K562 (cell line): ENCODE data around the gene TPBGL. TPM values are rescaled to one million over a fixed set of nuclear protein-coding genes. Genes with fewer than 3 reads are reported as not detected.

Source experiments
- ETV6 ChIP-seq, 3 experiments: fragments of 150-350 bp in 1 of 3; sonication (generic) in 1 of 3; formaldehyde crosslinking in 1 of 3; IDR thresholded peaks; 2 replicates each; pipeline versions ENCODE4 v1.6.1 to v1.8.0; 2014 to 2022; ENCODE audit warnings: borderline replicate concordance in 2 of 3, low read depth in 2 of 3, antibody characterized with exemption in 1 of 3, low read length in 1 of 3, mild to moderate bottlenecking in 1 of 3, missing genetic modification reagents in 1 of 3
- GABPB2 ChIP-seq: fragments of 250-450 bp; sonication (Bioruptor Pico); conservative IDR thresholded peaks from 2 replicates; pipeline ENCODE4 v1.5.1; 2021; ENCODE audit warnings: mild to moderate bottlenecking
- KDM2B ChIP-seq: fragments of 250-450 bp; sonication (Bioruptor Pico); IDR thresholded peaks from 2 replicates; pipeline ENCODE4 v1.8.0; 2021; ENCODE audit warnings: mild to moderate bottlenecking, moderate library complexity
- LCOR ChIP-seq: sonication (generic); formaldehyde crosslinking; IDR thresholded peaks from 2 replicates; pipeline ENCODE4 v1.8.0; 2022; ENCODE audit warnings: mild to moderate bottlenecking, missing genetic modification reagents
- MEIS2 ChIP-seq: fragments of 450-650 bp; IDR thresholded peaks from 2 replicates; pipeline ENCODE4 v1.6.1; 2014; ENCODE audit warnings: mild to moderate bottlenecking; ENCODE audit not compliant: partially characterized antibody
- PCBP1 ChIP-seq: fragments of 200-400 bp; formaldehyde crosslinking; IDR thresholded peaks from 2 replicates; pipeline ENCODE4 v1.6.1; 2018; ENCODE audit warnings: mild to moderate bottlenecking, low read depth, low read length; ENCODE audit not compliant: poor library complexity, severe bottlenecking
- RBM25 ChIP-seq: fragments of 200-400 bp; formaldehyde crosslinking; IDR thresholded peaks from 2 replicates; pipeline ENCODE4 v1.6.1; 2018; ENCODE audit warnings: low read length, low read depth, moderate library complexity; ENCODE audit not compliant: severe bottlenecking
- RHOXF2B ChIP-seq: fragments of 250-450 bp; sonication (Bioruptor Pico); conservative IDR thresholded peaks from 2 replicates; pipeline ENCODE4 v1.5.1; 2021
- SNIP1 ChIP-seq: fragments of 450-650 bp; IDR thresholded peaks from 2 replicates; pipeline ENCODE4 v1.7.1; 2017; ENCODE audit warnings: low read depth, mild to moderate bottlenecking
- SOX6 ChIP-seq: fragments of 450-650 bp; IDR thresholded peaks from 2 replicates; pipeline ENCODE4 v1.6.1; 2014; ENCODE audit warnings: mild to moderate bottlenecking
- STAG1 ChIP-seq: sonication (generic); formaldehyde crosslinking; IDR thresholded peaks from 2 replicates; pipeline ENCODE4 v1.5.0; 2020; ENCODE audit warnings: missing genetic modification reagents, borderline replicate concordance
- YY1 ChIP-seq, 3 experiments: IDR thresholded peaks; 2 replicates each; pipeline ENCODE4 v1.6.1; 2011; ENCODE audit warnings: low read length in 2 of 3, mild to moderate bottlenecking in 2 of 3, moderate library complexity in 2 of 3, borderline replicate concordance in 1 of 3, control low read depth in 1 of 3, low read depth in 1 of 3; ENCODE audit not compliant: insufficient read depth in 3 of 3, insufficient replicate concordance in 2 of 3, control insufficient read depth in 1 of 3, insufficient read length in 1 of 3; ENCODE audit errors: extremely low read depth in 1 of 3
- ZBTB17 ChIP-seq: fragments of 450-650 bp; formaldehyde crosslinking; IDR thresholded peaks from 2 replicates; pipeline ENCODE4 v1.4.0; 2020; ENCODE audit warnings: mild to moderate bottlenecking
- ZNF197 ChIP-seq: fragments of 200-800 bp; sonication (Bioruptor generic); IDR thresholded peaks from 2 replicates; pipeline ENCODE4 v1.6.1; 2016; ENCODE audit warnings: low read depth, missing genetic modification characterization, missing compliant biosample characterization
- ZNF23 ChIP-seq: fragments of 250-450 bp; sonication (Bioruptor Pico); IDR thresholded peaks from 2 replicates; pipeline ENCODE4 v1.4.0; 2020; ENCODE audit warnings: mild to moderate bottlenecking
- ZNF282 ChIP-seq: sonication (generic); formaldehyde crosslinking; IDR thresholded peaks from 2 replicates; pipeline ENCODE4 v1.8.1; 2023; ENCODE audit warnings: missing genetic modification reagents
- ZNF431 ChIP-seq: sonication (generic); formaldehyde crosslinking; IDR thresholded peaks from 2 replicates; pipeline ENCODE4 v1.8.0; 2022; ENCODE audit warnings: mild to moderate bottlenecking, missing genetic modification reagents
- ZNF57 ChIP-seq: fragments of 450-650 bp; formaldehyde crosslinking; IDR thresholded peaks from 2 replicates; pipeline ENCODE4 v1.4.0; 2020; ENCODE audit warnings: mild to moderate bottlenecking, moderate library complexity
- ZNF589 ChIP-seq: fragments of 200-800 bp; sonication (Bioruptor generic); IDR thresholded peaks from 2 replicates; pipeline ENCODE4 v1.6.1; 2016; ENCODE audit warnings: low read depth, missing genetic modification characterization, missing compliant biosample characterization
- polyA plus RNA-seq, 8 experiments: library from polyadenylated mRNA; depleted of rRNA in 4 of 8; stranded (reverse) in 5 of 8; unstranded in 3 of 8; fragments of >200 nt; fragmentation: Nextera tagmentation in 2 of 8; fragmentation: Illumina TruSeq in 1 of 8; extraction: Ambion mirVana in 2 of 8; extraction: Trizol in 1 of 8; gene quantifications; 2 replicates each; pipeline versions ENCODE4 v1.2.1 to v1.2.3, GENCODE V29; 2011 to 2014; ENCODE audit warnings: inconsistent platforms in 1 of 8, missing spikeins in 1 of 8
- total RNA-seq, 7 experiments: library from RNA; depleted of rRNA in 6 of 7; stranded (reverse); fragments of >200 nt in 6 of 7; fragmentation: Illumina TruSeq in 2 of 7; extraction: Trizol in 2 of 7; gene quantifications; 2 replicates each; pipeline versions ENCODE4 v1.2.1 to v1.2.3, GENCODE V29; 2011 to 2021; ENCODE audit warnings: low replicate concordance in 1 of 7
- TF ChIP-seq, protein P1 (sequence below): IDR thresholded peaks from 3 replicates; pipeline ENCODE4 v1.6.1; 2011; ENCODE audit warnings: borderline replicate concordance, mild to moderate bottlenecking; ENCODE audit not compliant: insufficient read length, insufficient read depth
- TF ChIP-seq, protein P2 (sequence below): fragments of 250-450 bp; sonication (Bioruptor Pico); IDR thresholded peaks from 2 replicates; pipeline ENCODE4 v1.4.0; 2020; ENCODE audit warnings: mild to moderate bottlenecking
- TF ChIP-seq, protein P3 (sequence below): fragments of 450-650 bp; formaldehyde crosslinking; IDR thresholded peaks from 2 replicates; pipeline ENCODE4 v1.4.0; 2020; ENCODE audit warnings: mild to moderate bottlenecking, moderate library complexity

Gene TPBGL
- total and polyA plus RNA-seq, 9 of the 15 experiments (the other 6 are each of a cell fraction or from before 2014, with no cell fraction given) = 0.04 to 0.11 (median 0.06) TPM; not detected in 6

DNA sequence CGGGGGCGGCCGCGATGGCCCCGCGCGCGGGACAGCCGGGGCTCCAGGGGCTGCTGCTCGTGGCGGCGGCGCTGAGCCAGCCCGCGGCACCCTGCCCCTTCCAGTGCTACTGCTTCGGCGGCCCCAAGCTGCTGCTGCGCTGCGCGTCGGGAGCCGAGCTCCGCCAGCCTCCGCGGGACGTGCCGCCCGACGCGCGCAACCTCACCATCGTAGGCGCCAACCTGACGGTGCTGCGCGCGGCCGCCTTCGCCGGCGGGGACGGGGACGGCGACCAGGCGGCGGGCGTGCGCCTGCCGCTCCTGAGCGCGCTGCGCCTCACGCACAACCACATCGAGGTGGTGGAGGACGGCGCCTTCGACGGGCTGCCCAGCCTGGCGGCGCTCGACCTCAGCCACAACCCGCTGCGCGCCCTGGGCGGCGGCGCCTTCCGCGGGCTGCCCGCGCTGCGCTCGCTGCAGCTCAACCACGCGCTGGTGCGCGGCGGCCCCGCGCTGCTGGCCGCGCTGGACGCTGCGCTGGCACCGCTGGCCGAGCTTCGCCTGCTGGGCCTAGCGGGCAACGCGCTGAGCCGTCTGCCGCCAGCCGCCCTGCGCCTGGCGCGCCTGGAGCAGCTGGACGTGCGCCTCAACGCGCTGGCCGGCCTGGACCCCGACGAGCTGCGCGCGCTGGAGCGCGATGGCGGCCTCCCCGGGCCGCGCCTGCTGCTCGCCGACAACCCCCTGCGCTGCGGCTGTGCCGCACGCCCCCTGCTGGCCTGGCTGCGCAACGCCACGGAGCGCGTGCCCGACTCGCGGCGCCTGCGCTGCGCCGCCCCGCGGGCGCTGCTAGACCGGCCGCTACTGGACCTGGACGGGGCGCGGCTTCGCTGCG is 697 bp downstream of the TPBGL start (continued):
- TF ChIP-seq, protein P1, sequence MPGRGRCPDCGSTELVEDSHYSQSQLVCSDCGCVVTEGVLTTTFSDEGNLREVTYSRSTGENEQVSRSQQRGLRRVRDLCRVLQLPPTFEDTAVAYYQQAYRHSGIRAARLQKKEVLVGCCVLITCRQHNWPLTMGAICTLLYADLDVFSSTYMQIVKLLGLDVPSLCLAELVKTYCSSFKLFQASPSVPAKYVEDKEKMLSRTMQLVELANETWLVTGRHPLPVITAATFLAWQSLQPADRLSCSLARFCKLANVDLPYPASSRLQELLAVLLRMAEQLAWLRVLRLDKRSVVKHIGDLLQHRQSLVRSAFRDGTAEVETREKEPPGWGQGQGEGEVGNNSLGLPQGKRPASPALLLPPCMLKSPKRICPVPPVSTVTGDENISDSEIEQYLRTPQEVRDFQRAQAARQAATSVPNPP = no peak
- TF ChIP-seq MEIS2 (peak; percentile 65), SNIP1 (no peak), RHOXF2B (CRISPR knock-in tag) (no peak), ETV6 (IDR thresholded peaks at IDR 0.05; ENCODE audit: borderline replicate concordance in 1 of 2, low read depth in 2 of 2, low read length in 1 of 2) (no peak), ETV6 (CRISPR knock-in tag; IDR thresholded peaks at IDR 0.05; ENCODE audit: borderline replicate concordance) (peak; percentile 97; the same call in 1 of the 2 replicates), ZNF23 (CRISPR knock-in tag) (no peak), KDM2B (CRISPR knock-in tag) (peak; percentile 84; the same call in 1 of the 2 replicates), ZNF197 (CRISPR knock-in tag) (peak; percentile 93; the same call in 1 of the 2 replicates), ZNF589 (peak; percentile 58; the same call in 1 of the 2 replicates), ZNF57 (CRISPR knock-in tag) (no peak), ZNF282 (peak; percentile 69; the same call in 1 of the 2 replicates), ZBTB17 (CRISPR knock-in tag) (0 out of 2 replicates have a peak, but pooled peaks have one; percentile 53), YY1 (IDR thresholded peaks at IDR 0.05; ENCODE audit: borderline replicate concordance in 1 of 3, control insufficient read depth in 1 of 3, extremely low read depth in 1 of 3, insufficient read depth in 3 of 3, insufficient read length in 1 of 3, insufficient replicate concordance in 2 of 3, low read depth in 1 of 3, low read length in 2 of 3) (peak; percentile 45 to 93 (median 85)), ZNF431 (CRISPR knock-in tag) (peak; percentile 80; the same call in 1 of the 2 replicates), GABPB2 (CRISPR knock-in tag) (no peak), STAG1 (CRISPR knock-in tag) (peak; percentile 85; the same call in 1 of the 2 replicates), PCBP1 (peak; percentile 28), RBM25 (peak; percentile 67), SOX6 (peak; percentile 59), LCOR (CRISPR knock-in tag) (no peak)
- TF ChIP-seq, protein P2, sequence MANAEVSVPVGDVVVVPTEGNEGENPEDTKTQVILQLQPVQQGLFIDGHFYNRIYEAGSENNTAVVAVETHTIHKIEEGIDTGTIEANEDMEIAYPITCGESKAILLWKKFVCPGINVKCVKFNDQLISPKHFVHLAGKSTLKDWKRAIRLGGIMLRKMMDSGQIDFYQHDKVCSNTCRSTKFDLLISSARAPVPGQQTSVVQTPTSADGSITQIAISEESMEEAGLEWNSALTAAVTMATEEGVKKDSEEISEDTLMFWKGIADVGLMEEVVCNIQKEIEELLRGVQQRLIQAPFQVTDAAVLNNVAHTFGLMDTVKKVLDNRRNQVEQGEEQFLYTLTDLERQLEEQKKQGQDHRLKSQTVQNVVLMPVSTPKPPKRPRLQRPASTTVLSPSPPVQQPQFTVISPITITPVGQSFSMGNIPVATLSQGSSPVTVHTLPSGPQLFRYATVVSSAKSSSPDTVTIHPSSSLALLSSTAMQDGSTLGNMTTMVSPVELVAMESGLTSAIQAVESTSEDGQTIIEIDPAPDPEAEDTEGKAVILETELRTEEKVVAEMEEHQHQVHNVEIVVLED (CRISPR knock-in tag) = peak; percentile 72
- TF ChIP-seq, protein P3, sequence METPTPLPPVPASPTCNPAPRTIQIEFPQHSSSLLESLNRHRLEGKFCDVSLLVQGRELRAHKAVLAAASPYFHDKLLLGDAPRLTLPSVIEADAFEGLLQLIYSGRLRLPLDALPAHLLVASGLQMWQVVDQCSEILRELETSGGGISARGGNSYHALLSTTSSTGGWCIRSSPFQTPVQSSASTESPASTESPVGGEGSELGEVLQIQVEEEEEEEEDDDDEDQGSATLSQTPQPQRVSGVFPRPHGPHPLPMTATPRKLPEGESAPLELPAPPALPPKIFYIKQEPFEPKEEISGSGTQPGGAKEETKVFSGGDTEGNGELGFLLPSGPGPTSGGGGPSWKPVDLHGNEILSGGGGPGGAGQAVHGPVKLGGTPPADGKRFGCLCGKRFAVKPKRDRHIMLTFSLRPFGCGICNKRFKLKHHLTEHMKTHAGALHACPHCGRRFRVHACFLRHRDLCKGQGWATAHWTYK (CRISPR knock-in tag) = peak; percentile 82
